Calu3 (cell line): ENCODE results near the gene CALML6. TPM values are rescaled to one million over a fixed set of nuclear protein-coding genes. Genes with fewer than 3 reads are reported as not detected.
A peak's percentile ranks its signal among the peaks of the same experiment; 100 is the strongest.
"Not testable (repeated sequence)": the region's sequence is repeated elsewhere in the genome, so short reads cannot be mapped to it uniquely, and the experiment has no call there.

Source experiments
- BruUV-seq: library from RNA; stranded (reverse); fragments of 400-500 nt; replicated peaks from 2 replicates; lab custom pipeline; 2021; lab: Mats Ljungman, UMichigan
- CTCF ChIA-PET: fragments of 300-600 bp; sonication (Branson Sonifier 250); formaldehyde crosslinking; loops from one replicate; lab custom pipeline; 2022; ENCODE audit warnings: antibody characterized with exemption; lab: Charles Lee
- DNase-seq: peaks from one replicate; pipeline ENCODE4 v3.0.0; 2022
- H3K27ac Mint-ChIP-seq: one replicate; pipeline ENCODE4 v1.8.0; 2022; ENCODE audit warnings: mixed read lengths; ENCODE audit not compliant: unreplicated experiment
- H3K27me3 Mint-ChIP-seq: one replicate; pipeline ENCODE4 v1.8.0; 2022; ENCODE audit warnings: mixed read lengths; ENCODE audit not compliant: unreplicated experiment
- H3K36me3 Mint-ChIP-seq: one replicate; pipeline ENCODE4 v1.8.0; 2022; ENCODE audit warnings: mild to moderate bottlenecking, moderate library complexity, mixed read lengths; ENCODE audit not compliant: insufficient read depth, unreplicated experiment
- H3K4me1 Mint-ChIP-seq: one replicate; pipeline ENCODE4 v1.8.0; 2022; ENCODE audit warnings: mild to moderate bottlenecking, low read depth, mixed read lengths; ENCODE audit not compliant: unreplicated experiment
- H3K4me3 Mint-ChIP-seq: one replicate; pipeline ENCODE4 v1.8.0; 2022; ENCODE audit warnings: mild to moderate bottlenecking, low read depth, moderate library complexity, mixed read lengths; ENCODE audit not compliant: unreplicated experiment
- H3K9me3 Mint-ChIP-seq: one replicate; pipeline ENCODE4 v1.8.0; 2022; ENCODE audit warnings: low read depth, mixed read lengths; ENCODE audit not compliant: unreplicated experiment
- intact Hi-C: fragments of 100-400 bp; cut with micrococcal nuclease; formaldehyde crosslinking; loops from one replicate; pipeline ENCODE4 v1.10.0; 2022; ENCODE audit not compliant: unreplicated experiment
- total RNA-seq: library from RNA; stranded (reverse); gene quantifications from 2 replicates; pipeline ENCODE4 v1.2.3, GENCODE V29; 2022
- TF ChIP-seq, protein P1 (sequence below): fragments of 200-600 bp; IDR thresholded peaks from one replicate; pipeline ENCODE4 v1.8.0; 2022; ENCODE audit warnings: antibody characterized with exemption; ENCODE audit not compliant: unreplicated experiment

CALML6 gene
- total RNA-seq, 1 experiment from 2014 or later = 0.59 TPM

DNA sequence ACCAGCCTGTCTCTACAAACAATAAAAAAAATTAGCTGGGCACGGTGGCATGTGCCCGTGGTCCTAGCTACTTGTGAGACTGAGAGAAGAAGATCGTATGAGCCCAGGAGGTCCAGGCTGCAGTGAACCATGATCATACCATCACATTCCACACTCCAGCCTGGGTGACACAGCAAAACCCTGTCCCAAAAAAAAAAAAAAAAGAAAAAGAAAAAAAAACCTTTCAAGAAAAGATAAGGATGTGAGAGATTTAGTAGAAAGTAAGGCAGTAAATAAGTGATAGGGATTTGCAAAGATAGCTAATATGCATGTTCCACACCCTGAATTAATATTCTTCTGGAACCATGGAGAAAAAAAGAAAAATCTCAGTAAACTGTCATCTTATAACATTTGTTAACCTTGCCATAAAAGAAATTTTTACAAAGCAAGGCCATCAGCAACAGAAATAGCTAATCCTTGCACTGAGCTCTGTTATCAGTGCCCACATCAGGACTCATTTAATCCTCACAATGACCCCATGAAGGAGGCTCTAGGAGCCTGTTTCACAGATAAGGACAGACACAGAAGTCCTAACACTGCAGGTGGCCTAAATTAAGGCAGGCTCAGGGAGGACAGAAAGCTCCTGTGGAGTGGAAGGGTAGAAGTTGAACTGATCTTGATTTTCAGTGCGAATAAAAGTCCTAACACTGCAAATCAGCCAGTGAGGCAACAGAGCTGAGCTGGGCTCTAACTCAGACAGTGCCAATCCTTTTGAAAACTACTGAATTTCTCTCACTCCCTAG, 31.8 kb upstream of the CALML6 start:
- Mint-ChIP-seq H3K27me3 (no peaks in the 10 kb centered on the region), H3K4me3 (no peak overlapping the region), H3K4me1 (peaks cover 18% of the 10 kb centered on the region), H3K36me3 (peaks cover 21% of the 10 kb centered on the region), H3K9me3 (no peaks in the 10 kb centered on the region), H3K27ac (no peak overlapping the region)
- BruUV-seq = no TSS peak
- CTCF ChIA-PET = interaction anchor here (0.7 kb wide), 2 partner anchors 484 to 907 kb away, joined by 3 read pairs; partner anchors contain the start of gene CCNL2
- intact Hi-C loops = no loop called here
- no peak for DNase-seq
- TF ChIP-seq, protein P1, sequence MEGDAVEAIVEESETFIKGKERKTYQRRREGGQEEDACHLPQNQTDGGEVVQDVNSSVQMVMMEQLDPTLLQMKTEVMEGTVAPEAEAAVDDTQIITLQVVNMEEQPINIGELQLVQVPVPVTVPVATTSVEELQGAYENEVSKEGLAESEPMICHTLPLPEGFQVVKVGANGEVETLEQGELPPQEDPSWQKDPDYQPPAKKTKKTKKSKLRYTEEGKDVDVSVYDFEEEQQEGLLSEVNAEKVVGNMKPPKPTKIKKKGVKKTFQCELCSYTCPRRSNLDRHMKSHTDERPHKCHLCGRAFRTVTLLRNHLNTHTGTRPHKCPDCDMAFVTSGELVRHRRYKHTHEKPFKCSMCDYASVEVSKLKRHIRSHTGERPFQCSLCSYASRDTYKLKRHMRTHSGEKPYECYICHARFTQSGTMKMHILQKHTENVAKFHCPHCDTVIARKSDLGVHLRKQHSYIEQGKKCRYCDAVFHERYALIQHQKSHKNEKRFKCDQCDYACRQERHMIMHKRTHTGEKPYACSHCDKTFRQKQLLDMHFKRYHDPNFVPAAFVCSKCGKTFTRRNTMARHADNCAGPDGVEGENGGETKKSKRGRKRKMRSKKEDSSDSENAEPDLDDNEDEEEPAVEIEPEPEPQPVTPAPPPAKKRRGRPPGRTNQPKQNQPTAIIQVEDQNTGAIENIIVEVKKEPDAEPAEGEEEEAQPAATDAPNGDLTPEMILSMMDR = no peak

GRCh38 chr1:1883890-1884289, 31.2 kb upstream of the CALML6 start:
- intact Hi-C loops, H3K9me3 Mint-ChIP-seq, H3K27me3 Mint-ChIP-seq, H3K27ac Mint-ChIP-seq, BruUV-seq, DNase-seq, H3K4me3 Mint-ChIP-seq, CTCF ChIA-PET: not testable (repeated sequence)
- Mint-ChIP-seq H3K36me3 (peaks cover 17% of the 10 kb centered on the region), H3K4me1 (peaks cover 12% of the 10 kb centered on the region)

- Mint-ChIP-seq H3K9me3 (no peaks in the 10 kb centered on the region), H3K36me3 (peaks cover 33% of the 10 kb centered on the region), H3K4me3 (peak overlapping the region; percentile 79), H3K27me3 (no peaks in the 10 kb centered on the region), H3K4me1 (peaks cover 11% of the 10 kb centered on the region), H3K27ac (no peak overlapping the region)
- CTCF ChIA-PET = interaction anchor here (0.6 kb wide), 1 partner anchor 246 kb away, joined by 3 read pairs; no protein-coding TSS in a partner anchor
- TSS peak; percentile 42 for BruUV-seq
- TF ChIP-seq, protein P1 = no peak
- intact Hi-C loops = no loop called here
- DNase-seq = no peak
These were observed 25.8 kb upstream of the CALML6 start for GRCh38 chr1:1889090-1889750.

- intact Hi-C loops = no loop called here
- Mint-ChIP-seq H3K36me3 (peaks cover 39% of the 10 kb centered on the region), H3K27ac (no peak overlapping the region), H3K4me1 (peaks cover 16% of the 10 kb centered on the region), H3K27me3 (no peaks in the 10 kb centered on the region), H3K9me3 (no peaks in the 10 kb centered on the region), H3K4me3 (peak overlapping the region; percentile 79)
- CTCF ChIA-PET = interaction anchor here (0.6 kb wide), 1 partner anchor 245 kb away, joined by 3 read pairs; no protein-coding TSS in a partner anchor
- no TSS peak for BruUV-seq
- TF ChIP-seq, protein P1 = no peak
- peak; percentile 21 for DNase-seq
These were observed 25.1 kb upstream of the CALML6 start for GRCh38 chr1:1889847-1890505.
